Osteoblast (primary cell): ENCODE measurements around the gene AHDC1. TPM values are rescaled to one million over a fixed set of nuclear protein-coding genes. Genes with fewer than 3 reads are reported as not detected.
A peak's percentile ranks its signal among the peaks of the same experiment; 100 is the strongest.

Experiments used
- DNase-seq: peaks from one replicate; pipeline ENCODE4 v3.0.0; 2011; ENCODE audit warnings: low spot score, mixed read lengths; ENCODE audit not compliant: insufficient read length; ENCODE audit errors: missing footprints
- H2AFZ ChIP-seq: 2 replicates; pipeline ENCODE4 v1.6.0; 2011; ENCODE audit warnings: mild to moderate bottlenecking, low read length
- H3K27ac ChIP-seq: 2 replicates; pipeline ENCODE4 v1.5.1; 2011; ENCODE audit warnings: mild to moderate bottlenecking, low read depth, low read length, moderate library complexity
- H3K27me3 ChIP-seq: 2 replicates; pipeline ENCODE4 v1.6.0; 2012; ENCODE audit warnings: mild to moderate bottlenecking, control low read depth, inconsistent platforms, low read length, moderate library complexity; ENCODE audit not compliant: insufficient read depth
- H3K36me3 ChIP-seq: 2 replicates; pipeline ENCODE4 v1.5.1; 2011; ENCODE audit warnings: mild to moderate bottlenecking, low read length, control low read depth, moderate library complexity; ENCODE audit not compliant: insufficient read depth
- H3K4me1 ChIP-seq: 2 replicates; pipeline ENCODE4 v1.5.1; 2011; ENCODE audit warnings: mild to moderate bottlenecking, low read length, control low read depth, moderate library complexity; ENCODE audit not compliant: insufficient read depth
- H3K4me2 ChIP-seq: 2 replicates; pipeline ENCODE4 v1.6.0; 2011; ENCODE audit warnings: mild to moderate bottlenecking, low read length; ENCODE audit not compliant: insufficient read depth
- H3K4me3 ChIP-seq: fragments of 200-600 bp; sonication (generic); 3 replicates; pipeline ENCODE4 v1.5.1; 2012; ENCODE audit warnings: mild to moderate bottlenecking, low read length, inconsistent platforms; ENCODE audit not compliant: insufficient read depth
- H3K79me2 ChIP-seq: 2 replicates; pipeline ENCODE4 v1.6.0; 2012; ENCODE audit warnings: mild to moderate bottlenecking, low read length, control low read depth, inconsistent platforms; ENCODE audit not compliant: insufficient read depth
- H3K9me3 ChIP-seq: 2 replicates; pipeline ENCODE4 v1.5.1; 2011; ENCODE audit warnings: low read depth, low read length, control low read depth
- H4K20me1 ChIP-seq: 2 replicates; pipeline ENCODE4 v1.6.0; 2012; ENCODE audit warnings: mild to moderate bottlenecking, low read length, control low read depth; ENCODE audit not compliant: insufficient read depth
- total RNA-seq: library from RNA; depleted of rRNA; stranded (reverse); fragments of >200 nt; gene quantifications from 2 replicates; pipeline ENCODE4 v1.2.3, GENCODE V29; 2012
- TF ChIP-seq, protein P1 (sequence below): IDR thresholded peaks from 2 replicates; pipeline ENCODE4 v1.5.1; 2011; ENCODE audit warnings: mild to moderate bottlenecking, low read depth, low read length, moderate library complexity; ENCODE audit errors: extremely low read depth

The AHDC1 gene
- total RNA-seq, 1 donor, result 11.2 TPM

DNA sequence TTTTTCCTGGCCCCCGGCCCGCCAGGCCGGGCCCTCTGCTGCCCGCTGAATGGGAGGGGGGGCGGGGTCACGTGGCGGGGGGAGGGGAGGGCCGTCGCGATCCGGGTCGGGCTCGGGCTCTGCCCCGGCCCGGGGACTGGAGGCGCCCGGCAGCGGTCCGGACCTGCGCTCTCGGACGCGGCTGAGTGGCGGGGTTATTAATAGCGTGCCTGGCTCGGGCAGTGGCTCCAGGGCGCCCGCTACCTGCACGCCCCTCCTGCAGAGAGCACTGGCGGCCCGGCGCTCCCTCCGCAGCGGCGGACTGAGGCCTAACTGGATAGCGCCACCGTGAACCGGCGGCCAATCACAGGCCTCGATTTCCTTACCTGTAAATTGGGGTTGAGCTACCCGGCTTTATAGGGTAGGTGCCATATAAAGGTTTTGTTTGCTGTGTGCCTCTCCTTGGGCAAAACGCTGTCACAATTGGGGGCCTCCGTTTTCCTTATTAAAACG lies 28.1 kb downstream of the AHDC1 start:
- Histone ChIP-seq H4K20me1 (peaks cover 64% of the 10 kb centered on the region), H3K79me2 (peaks cover 79% of the 10 kb centered on the region), H2AFZ (no peak overlapping the region), H3K4me1 (peaks cover 45% of the 10 kb centered on the region), H3K27me3 (no peaks in the 10 kb centered on the region), H3K4me2 (peak overlapping the region; percentile 67), H3K36me3 (no peaks in the 10 kb centered on the region), H3K27ac (no peak overlapping the region), H3K9me3 (no peaks in the 10 kb centered on the region), H3K4me3 (peak overlapping the region; percentile 65)
- DNase-seq, result peak; percentile 98
- TF ChIP-seq, protein P1, sequence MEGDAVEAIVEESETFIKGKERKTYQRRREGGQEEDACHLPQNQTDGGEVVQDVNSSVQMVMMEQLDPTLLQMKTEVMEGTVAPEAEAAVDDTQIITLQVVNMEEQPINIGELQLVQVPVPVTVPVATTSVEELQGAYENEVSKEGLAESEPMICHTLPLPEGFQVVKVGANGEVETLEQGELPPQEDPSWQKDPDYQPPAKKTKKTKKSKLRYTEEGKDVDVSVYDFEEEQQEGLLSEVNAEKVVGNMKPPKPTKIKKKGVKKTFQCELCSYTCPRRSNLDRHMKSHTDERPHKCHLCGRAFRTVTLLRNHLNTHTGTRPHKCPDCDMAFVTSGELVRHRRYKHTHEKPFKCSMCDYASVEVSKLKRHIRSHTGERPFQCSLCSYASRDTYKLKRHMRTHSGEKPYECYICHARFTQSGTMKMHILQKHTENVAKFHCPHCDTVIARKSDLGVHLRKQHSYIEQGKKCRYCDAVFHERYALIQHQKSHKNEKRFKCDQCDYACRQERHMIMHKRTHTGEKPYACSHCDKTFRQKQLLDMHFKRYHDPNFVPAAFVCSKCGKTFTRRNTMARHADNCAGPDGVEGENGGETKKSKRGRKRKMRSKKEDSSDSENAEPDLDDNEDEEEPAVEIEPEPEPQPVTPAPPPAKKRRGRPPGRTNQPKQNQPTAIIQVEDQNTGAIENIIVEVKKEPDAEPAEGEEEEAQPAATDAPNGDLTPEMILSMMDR, result no peak

DNA sequence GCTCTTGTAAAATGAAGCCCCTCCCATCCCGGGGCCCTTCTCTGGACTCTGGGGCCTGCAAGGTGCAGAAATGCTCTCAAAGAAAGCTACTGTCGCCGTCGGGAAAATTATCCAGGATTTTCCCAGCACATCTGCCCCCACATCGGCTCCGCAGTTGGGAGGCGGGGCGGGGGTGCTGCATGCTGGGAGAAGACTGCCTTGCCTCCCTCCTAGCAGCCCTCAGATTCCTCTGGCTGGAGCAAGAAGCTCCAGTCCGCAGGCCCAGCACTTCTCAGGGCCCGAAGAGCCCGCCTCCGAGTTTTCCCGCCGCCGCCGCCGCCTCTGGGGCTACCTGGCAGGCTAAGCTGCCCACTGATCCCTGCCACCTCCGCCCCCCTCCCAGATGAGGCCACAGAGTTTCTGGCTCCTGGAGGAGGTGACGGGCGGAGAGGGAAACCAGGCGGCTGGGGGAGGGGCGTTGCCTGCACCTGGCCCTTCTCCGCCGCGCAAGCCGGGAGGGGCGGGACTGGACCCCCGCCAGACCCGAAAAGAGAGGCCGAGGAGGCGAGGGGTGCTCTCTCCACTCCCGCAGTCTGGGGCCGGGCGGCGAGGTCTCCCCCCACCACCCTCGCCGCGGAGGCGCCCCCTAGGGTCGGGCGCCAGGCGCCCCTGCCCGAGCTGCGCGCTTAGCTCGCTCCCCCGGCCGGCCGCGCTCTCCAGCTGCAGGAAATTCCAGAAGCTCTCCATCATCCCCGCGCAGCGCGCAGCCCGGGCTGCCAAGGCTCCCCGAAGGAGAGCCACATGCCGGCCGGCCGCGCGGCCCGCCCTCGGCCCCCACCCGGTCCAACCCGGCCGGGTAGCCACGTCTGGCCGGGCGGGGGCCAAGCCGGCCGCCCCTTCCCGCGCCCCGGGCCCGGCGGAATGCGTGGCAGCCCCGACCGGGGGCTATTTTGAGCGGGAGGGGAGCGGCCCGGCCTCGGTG lies 28.8 kb downstream of the AHDC1 start:
- no peaks in the 10 kb centered on the region for H3K9me3 ChIP-seq
- peak overlapping the region; percentile 65 for H3K4me3 ChIP-seq
- no peaks in the 10 kb centered on the region for H3K36me3 ChIP-seq
- H2AFZ ChIP-seq, result no peak overlapping the region
- peaks cover 80% of the 10 kb centered on the region for H3K79me2 ChIP-seq
- H4K20me1 ChIP-seq, result peaks cover 65% of the 10 kb centered on the region
- peaks cover 45% of the 10 kb centered on the region for H3K4me1 ChIP-seq
- DNase-seq, result peak; percentile 99
- no peak overlapping the region for H3K27ac ChIP-seq
- TF ChIP-seq, protein P1, result peak; percentile 13
- H3K27me3 ChIP-seq, result no peaks in the 10 kb centered on the region
- H3K4me2 ChIP-seq, result peak overlapping the region; percentile 67

DNA sequence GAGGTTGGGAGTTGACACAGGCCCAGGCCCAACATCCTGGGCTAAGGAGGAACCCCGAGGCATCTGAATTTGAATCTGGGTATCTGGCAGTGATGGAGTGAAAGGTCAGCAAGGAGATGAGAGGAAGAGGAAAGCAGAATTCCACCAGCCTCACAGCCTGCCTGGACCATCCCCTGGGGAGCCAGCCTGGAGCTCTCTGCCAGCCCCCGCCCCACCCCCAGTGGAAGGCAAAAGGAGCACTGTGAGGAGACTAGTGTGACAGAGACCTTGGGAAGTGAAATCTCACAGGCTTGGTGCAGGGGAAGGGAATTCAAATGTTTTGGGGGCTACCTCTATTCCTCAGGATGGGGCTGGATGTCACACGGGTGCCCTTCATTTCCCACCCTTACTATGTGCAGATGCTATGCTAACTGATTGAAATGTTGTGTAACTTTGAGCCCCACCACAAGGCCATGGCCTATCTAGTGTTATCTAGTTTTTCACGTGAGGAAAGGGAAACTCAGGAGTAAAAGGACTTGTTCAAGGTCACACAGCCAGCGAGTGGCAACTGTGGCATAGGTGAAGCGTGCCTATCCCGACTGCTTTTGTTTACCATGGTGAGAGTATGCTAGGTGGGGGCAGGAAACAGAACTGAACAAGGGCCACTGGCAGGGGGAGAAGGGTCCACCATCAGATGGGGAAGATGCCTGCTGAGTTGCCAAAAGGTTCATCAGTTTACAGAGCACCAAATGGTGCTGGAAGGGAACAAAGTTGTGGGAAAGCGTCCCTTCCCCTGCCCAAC lies 29.8 kb downstream of the AHDC1 start:
- Histone ChIP-seq H3K4me2 (peak overlapping the region; percentile 9), H3K4me1 (peaks cover 45% of the 10 kb centered on the region), H3K36me3 (no peaks in the 10 kb centered on the region), H3K79me2 (peaks cover 77% of the 10 kb centered on the region), H3K9me3 (no peaks in the 10 kb centered on the region), H4K20me1 (peaks cover 65% of the 10 kb centered on the region), H3K4me3 (no peak overlapping the region), H2AFZ (no peak overlapping the region), H3K27me3 (no peaks in the 10 kb centered on the region), H3K27ac (no peak overlapping the region)
- TF ChIP-seq, protein P1, result no peak
- DNase-seq, result no peak
